ENCODE measurements around the gene POC1B.

DNA sequence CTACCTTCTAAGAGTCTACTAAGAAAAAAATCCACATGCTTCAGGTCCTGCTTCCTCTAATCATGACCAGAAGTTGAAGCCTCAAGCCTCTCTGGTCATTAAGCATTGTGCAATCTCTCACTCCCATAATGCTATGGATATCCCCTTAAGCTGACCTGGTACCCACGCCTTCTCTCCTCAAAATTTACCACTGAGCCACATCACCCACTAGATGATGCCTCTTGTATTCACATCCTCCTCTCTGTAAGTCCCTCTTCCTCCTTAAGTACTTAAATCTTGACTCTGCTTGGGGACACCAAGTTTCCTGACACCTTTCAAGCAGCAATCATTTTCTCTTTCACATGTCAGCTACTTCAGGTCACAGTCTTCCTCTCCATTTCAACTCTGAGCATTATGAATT is 11.1 kb downstream of the POC1B start:
- TF ChIP-seq EZH2 (IDR thresholded peaks at IDR 0.05; ENCODE audit: borderline replicate concordance, low read length) (no peak), CTCF (IDR thresholded peaks at IDR 0.05; ENCODE audit: low read length) (no peak)

Data from OCI-LY1 (cell line).